ENCODE measurements around the gene CHMP2B. TPM values are rescaled to one million over a fixed set of nuclear protein-coding genes. Genes with fewer than 3 reads are reported as not detected.

Gene CHMP2B
- total RNA-seq, 1 donor from 2014 or later: 34.9 TPM

DNA sequence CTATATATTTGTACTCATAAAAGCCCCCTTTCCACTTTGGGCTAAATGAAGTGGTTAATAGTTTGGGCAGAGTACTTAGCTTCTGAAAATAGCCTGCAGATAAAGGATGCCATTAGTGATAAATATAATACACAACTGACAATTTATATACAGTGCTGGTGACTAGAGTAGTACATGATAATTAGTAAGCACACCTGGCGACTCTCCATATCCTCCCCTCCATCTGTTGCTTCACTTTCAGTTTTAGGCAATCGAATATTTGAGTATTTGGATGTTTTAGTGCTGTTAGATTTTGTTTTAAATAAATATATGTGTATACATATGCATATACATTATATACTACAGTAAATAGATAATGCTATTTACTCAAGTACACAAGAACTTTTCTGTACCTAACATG lies 35.9 kb upstream of the CHMP2B start:
- Mint-ChIP-seq H3K27me3 (no peaks in the 10 kb centered on the region), H3K27ac (no peak overlapping the region), H3K36me3 (ENCODE audit: insufficient read depth) (no peaks in the 10 kb centered on the region), H3K4me3 (ENCODE audit: low read depth) (no peak overlapping the region), H3K9me3 (ENCODE audit: low read depth) (peaks cover 5% of the 10 kb centered on the region), H3K4me1 (ENCODE audit: low read depth) (peaks cover 5% of the 10 kb centered on the region)
- no peak for DNase-seq (ENCODE audit: low spot score, unreplicated experiment)
- TF ChIP-seq, protein P1, sequence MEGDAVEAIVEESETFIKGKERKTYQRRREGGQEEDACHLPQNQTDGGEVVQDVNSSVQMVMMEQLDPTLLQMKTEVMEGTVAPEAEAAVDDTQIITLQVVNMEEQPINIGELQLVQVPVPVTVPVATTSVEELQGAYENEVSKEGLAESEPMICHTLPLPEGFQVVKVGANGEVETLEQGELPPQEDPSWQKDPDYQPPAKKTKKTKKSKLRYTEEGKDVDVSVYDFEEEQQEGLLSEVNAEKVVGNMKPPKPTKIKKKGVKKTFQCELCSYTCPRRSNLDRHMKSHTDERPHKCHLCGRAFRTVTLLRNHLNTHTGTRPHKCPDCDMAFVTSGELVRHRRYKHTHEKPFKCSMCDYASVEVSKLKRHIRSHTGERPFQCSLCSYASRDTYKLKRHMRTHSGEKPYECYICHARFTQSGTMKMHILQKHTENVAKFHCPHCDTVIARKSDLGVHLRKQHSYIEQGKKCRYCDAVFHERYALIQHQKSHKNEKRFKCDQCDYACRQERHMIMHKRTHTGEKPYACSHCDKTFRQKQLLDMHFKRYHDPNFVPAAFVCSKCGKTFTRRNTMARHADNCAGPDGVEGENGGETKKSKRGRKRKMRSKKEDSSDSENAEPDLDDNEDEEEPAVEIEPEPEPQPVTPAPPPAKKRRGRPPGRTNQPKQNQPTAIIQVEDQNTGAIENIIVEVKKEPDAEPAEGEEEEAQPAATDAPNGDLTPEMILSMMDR (IDR thresholded peaks at IDR 0.05; ENCODE audit: unreplicated experiment): no peak

DNA sequence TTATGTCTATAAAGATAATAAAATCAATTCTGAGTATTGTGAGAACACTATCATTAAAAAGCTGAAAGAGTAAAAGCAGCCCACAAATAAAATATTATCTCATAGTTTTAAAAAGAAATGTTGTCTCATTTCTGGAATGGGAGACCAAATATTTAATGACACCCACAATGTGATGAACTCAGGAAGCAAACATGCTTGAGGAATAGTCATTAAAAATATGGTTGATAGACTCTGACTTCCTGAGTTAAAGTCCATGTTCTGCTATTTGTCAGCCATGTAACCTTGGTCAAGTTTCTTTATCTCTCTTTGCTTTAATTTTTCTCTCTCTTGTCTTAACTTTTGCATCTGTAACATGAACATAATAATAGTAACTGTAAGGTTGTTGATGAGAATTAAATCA lies 35.5 kb upstream of the CHMP2B start:
- DNase-seq (ENCODE audit: low spot score, unreplicated experiment): no peak
- Mint-ChIP-seq H3K9me3 (ENCODE audit: low read depth) (peaks cover 5% of the 10 kb centered on the region), H3K36me3 (ENCODE audit: insufficient read depth) (no peaks in the 10 kb centered on the region), H3K4me3 (ENCODE audit: low read depth) (no peak overlapping the region), H3K27ac (no peak overlapping the region), H3K27me3 (no peaks in the 10 kb centered on the region), H3K4me1 (ENCODE audit: low read depth) (peaks cover 4% of the 10 kb centered on the region)
- TF ChIP-seq, protein P1 (IDR thresholded peaks at IDR 0.05; ENCODE audit: unreplicated experiment): no peak

DNA sequence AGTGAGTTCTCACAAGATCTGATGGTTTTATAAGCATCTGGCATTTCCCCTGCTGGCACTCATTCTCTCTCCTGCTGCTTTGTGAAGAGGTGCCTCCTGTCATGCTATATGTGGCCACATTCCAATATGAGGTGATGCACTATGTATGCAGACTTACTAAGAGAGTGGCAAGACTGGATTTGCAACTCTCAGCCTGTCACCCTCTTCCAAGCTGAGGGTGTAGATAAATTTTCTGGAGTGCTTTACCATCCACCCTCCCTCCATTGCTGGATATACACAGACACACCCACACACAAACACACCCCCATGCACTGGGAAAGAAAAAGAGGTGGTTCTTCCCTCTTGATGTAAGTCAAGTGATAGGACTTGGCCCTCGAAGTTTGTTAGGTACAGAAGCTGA lies 30.2 kb upstream of the CHMP2B start:
- TF ChIP-seq, protein P1 (IDR thresholded peaks at IDR 0.05; ENCODE audit: unreplicated experiment): no peak
- no peaks in the 10 kb centered on the region for H3K36me3 Mint-ChIP-seq (ENCODE audit: insufficient read depth)
- peaks cover 5% of the 10 kb centered on the region for H3K9me3 Mint-ChIP-seq (ENCODE audit: low read depth)
- no peaks in the 10 kb centered on the region for H3K27me3 Mint-ChIP-seq
- H3K4me1 Mint-ChIP-seq (ENCODE audit: low read depth): peaks cover 12% of the 10 kb centered on the region
- H3K4me3 Mint-ChIP-seq (ENCODE audit: low read depth): no peak overlapping the region
- DNase-seq (ENCODE audit: low spot score, unreplicated experiment): no peak
- H3K27ac Mint-ChIP-seq: no peak overlapping the region

DNA sequence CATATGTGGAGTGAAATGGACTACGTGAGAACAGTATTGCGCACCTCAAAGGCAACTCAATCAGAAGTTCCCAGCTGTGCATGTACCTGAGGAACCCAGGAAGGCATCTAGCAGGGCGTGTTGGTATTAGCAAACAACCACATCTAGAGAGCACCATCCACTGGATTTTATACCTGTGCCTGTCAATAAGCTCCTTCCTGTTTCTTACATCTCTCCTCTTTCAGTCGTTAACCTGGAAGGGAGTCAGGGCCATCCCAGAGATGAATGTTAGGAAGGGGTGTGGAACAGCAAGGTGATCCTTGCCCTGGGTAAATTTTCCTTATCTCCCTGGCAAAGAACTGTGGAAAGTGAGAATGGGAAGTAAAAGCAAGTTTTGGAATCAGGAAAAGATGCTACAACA lies 29.6 kb upstream of the CHMP2B start:
- H3K36me3 Mint-ChIP-seq (ENCODE audit: insufficient read depth): no peaks in the 10 kb centered on the region
- no peak for DNase-seq (ENCODE audit: low spot score, unreplicated experiment)
- no peak overlapping the region for H3K4me3 Mint-ChIP-seq (ENCODE audit: low read depth)
- H3K9me3 Mint-ChIP-seq (ENCODE audit: low read depth): peaks cover 5% of the 10 kb centered on the region
- no peak overlapping the region for H3K27ac Mint-ChIP-seq
- TF ChIP-seq, protein P1 (IDR thresholded peaks at IDR 0.05; ENCODE audit: unreplicated experiment): no peak
- H3K27me3 Mint-ChIP-seq: no peaks in the 10 kb centered on the region
- peaks cover 12% of the 10 kb centered on the region for H3K4me1 Mint-ChIP-seq (ENCODE audit: low read depth)

DNA sequence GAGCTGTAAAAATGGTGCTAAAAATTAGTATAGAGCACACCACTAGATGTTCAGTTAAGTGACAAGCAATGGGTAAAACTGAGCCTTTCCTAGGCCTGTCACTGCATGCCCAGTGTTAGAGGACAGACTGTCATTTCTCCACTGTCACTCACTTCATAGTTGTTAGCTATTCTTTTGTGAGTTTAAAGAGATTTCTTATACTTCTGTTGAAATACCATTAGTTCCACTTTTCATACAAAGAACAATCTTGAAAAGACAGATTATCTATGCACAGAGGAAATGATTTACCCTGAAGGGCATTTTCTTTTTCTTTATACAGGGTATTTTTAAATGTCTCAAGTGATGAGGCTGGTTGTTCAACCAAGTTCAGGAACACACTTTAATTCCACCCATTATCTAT lies 28.3 kb upstream of the CHMP2B start:
- H3K36me3 Mint-ChIP-seq (ENCODE audit: insufficient read depth): no peaks in the 10 kb centered on the region
- TF ChIP-seq, protein P1 (IDR thresholded peaks at IDR 0.05; ENCODE audit: unreplicated experiment): no peak
- H3K4me1 Mint-ChIP-seq (ENCODE audit: low read depth): peaks cover 16% of the 10 kb centered on the region
- no peak for DNase-seq (ENCODE audit: low spot score, unreplicated experiment)
- H3K27me3 Mint-ChIP-seq: no peaks in the 10 kb centered on the region
- H3K27ac Mint-ChIP-seq: no peak overlapping the region
- H3K4me3 Mint-ChIP-seq (ENCODE audit: low read depth): no peak overlapping the region
- peaks cover 5% of the 10 kb centered on the region for H3K9me3 Mint-ChIP-seq (ENCODE audit: low read depth)
